Measurements from ENCODE around the gene NUDT9. TPM values are rescaled to one million over a fixed set of nuclear protein-coding genes. Genes with fewer than 3 reads are reported as not detected.
"Not testable (repeated sequence)": the region's sequence is repeated elsewhere in the genome, so short reads cannot be mapped to it uniquely, and the experiment has no call there.

The NUDT9 gene
- total RNA-seq, 1 experiment from 2014 or later, result 9.1 TPM

DNA sequence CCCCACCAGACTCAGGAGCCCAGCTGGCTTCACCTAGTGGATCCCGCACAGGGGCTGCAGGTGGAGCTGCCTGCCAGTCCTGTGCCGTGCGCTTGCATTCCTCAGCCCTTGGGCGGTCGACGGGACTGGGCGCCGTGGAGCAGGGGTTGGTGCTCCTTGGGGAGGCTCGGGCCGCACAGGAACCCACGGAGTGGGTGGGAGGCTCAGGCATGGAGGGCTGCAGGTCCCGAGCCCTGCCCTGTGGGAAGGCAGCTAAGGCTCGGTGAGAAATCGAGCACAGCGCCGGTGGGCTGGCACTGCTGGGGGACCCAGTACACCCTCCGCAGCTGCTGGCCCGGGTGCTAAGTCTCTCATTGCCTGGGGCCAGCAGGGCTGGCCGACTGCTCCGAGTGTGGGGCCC is 26.5 kb upstream of the NUDT9 start:
- H3K36me3 ChIP-seq (replicated peaks; ENCODE audit: control insufficient read depth, insufficient read depth, low read length); H3K27me3 ChIP-seq (ENCODE audit: control insufficient read depth, insufficient read depth, low read length); H3K4me3 ChIP-seq (ENCODE audit: insufficient read depth, low read depth, low read length); DNase-seq: not testable (repeated sequence)

DNA sequence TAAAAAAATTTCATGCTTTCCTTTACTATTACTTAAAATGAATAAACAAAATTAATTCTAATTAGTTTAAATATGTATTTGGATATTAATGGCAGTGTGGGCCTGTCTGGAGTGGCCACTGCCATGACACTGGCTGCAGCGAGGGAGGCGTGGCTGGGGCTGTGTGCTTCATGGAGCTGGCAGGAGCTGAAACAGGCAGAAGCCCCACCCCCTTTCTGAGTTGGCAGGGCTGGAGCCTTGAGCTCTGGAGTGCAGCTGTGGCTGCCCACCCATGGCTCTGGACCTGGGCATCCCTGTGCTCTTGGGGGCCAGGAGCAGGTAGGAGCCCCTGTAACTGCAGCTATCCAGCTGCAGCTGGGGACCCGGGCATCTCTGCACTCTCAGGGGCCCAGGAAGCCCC is 23.2 kb upstream of the NUDT9 start:
- peak; percentile 56 for DNase-seq
- Histone ChIP-seq H3K4me3 (ENCODE audit: insufficient read depth, low read depth, low read length) (no peak overlapping the region), H3K27me3 (ENCODE audit: control insufficient read depth, insufficient read depth, low read length) (no peaks in the 10 kb centered on the region), H3K36me3 (replicated peaks; ENCODE audit: control insufficient read depth, insufficient read depth, low read length) (no peaks in the 10 kb centered on the region)

DNA sequence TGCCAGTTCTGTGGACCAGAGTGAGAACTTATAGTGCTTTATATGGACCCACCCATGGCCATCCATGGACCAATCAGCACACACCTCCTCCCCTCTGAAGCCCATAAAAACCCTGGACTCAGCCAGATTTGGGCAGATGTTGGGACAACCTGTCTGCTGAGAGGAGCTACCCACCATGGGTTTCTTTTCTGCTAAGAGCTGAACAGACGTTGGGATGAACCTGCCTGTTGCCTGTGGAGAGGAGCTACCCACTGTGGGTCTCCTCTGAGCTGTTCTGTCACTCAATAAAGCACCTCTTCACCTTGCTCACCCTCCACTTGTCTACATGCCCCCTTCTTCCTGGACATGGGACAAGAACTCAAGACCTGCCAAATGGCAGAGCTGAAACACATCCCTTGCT is 22.4 kb upstream of the NUDT9 start:
- no peak overlapping the region for H3K4me3 ChIP-seq (ENCODE audit: insufficient read depth, low read depth, low read length)
- no peaks in the 10 kb centered on the region for H3K36me3 ChIP-seq (replicated peaks; ENCODE audit: control insufficient read depth, insufficient read depth, low read length)
- DNase-seq, result no peak
- no peaks in the 10 kb centered on the region for H3K27me3 ChIP-seq (ENCODE audit: control insufficient read depth, insufficient read depth, low read length)

DNA sequence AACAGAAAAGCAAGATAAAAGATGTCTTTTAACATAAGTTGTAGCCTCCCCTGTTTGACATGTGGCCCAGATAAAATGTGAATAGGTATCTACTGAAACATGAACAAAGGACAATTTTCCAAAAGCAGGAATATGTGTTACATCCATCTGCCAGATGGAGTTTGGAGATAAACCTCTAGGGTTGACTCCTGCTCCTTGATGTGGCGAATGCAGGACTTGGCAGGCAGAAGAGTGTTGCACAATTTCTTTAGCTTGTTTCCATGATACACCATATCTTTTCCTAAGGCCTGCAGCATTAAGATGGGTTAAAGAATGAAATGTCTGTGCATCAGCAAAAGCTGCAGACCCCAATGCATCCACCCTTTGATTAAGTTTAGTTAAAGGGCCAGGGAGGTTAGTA is 18.6 kb upstream of the NUDT9 start:
- H3K4me3 ChIP-seq (ENCODE audit: insufficient read depth, low read depth, low read length); H3K27me3 ChIP-seq (ENCODE audit: control insufficient read depth, insufficient read depth, low read length); DNase-seq; H3K36me3 ChIP-seq (replicated peaks; ENCODE audit: control insufficient read depth, insufficient read depth, low read length): not testable (repeated sequence)

DNA sequence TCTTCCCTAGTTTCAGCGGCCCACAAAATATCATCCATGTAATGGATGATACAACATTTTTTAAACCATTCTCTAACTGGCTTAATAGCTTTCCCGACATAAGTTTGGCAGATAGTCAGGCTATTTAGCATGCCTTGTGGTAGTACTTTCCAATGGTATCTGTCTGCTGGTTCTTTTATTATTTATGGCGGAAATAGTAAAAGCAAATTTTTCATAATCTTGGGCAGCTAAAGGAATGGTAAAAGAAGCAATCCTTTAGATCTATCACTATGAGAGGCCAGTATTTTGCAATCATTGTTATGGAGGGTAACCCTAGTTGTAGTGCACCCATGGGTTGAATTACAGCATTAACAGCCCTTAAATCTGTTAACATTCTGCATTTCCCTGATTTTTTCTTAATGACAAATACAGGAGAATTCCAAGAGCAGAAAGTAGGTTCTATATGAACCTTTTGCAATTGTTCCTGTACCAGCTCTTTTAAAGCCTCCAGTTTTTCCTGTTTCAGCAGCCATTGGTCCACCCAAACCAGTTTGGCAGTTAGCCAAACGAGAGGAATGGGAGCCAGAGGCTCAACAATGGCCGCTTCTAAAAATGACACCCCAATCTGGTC is 17.1 kb upstream of the NUDT9 start:
- no peak for DNase-seq
- Histone ChIP-seq H3K36me3 (replicated peaks; ENCODE audit: control insufficient read depth, insufficient read depth, low read length) (no peaks in the 10 kb centered on the region), H3K27me3 (ENCODE audit: control insufficient read depth, insufficient read depth, low read length) (no peaks in the 10 kb centered on the region), H3K4me3 (ENCODE audit: insufficient read depth, low read depth, low read length) (no peak overlapping the region)

DNA sequence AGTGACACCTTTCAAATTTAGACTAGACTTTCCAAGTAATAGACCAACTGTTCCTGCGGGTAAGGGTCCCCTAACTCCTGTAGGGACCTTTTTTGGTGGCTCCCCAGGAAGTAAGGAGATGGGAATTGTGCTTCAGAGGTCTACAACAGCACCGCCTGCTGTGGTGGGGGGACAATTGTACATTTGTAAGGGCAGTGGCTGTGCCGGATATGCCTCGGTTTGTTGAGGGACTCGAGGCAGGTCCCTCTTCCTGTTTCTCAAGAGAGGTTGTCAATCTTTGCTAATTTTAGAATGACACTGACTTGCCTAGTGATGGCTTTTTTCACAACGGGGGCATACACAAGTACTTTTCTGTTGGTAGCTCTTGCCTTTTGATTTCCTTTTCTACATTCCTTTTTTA is 15.9 kb upstream of the NUDT9 start:
- no peak for DNase-seq
- Histone ChIP-seq H3K4me3 (ENCODE audit: insufficient read depth, low read depth, low read length) (no peak overlapping the region), H3K27me3 (ENCODE audit: control insufficient read depth, insufficient read depth, low read length) (no peaks in the 10 kb centered on the region), H3K36me3 (replicated peaks; ENCODE audit: control insufficient read depth, insufficient read depth, low read length) (no peaks in the 10 kb centered on the region)

DNA sequence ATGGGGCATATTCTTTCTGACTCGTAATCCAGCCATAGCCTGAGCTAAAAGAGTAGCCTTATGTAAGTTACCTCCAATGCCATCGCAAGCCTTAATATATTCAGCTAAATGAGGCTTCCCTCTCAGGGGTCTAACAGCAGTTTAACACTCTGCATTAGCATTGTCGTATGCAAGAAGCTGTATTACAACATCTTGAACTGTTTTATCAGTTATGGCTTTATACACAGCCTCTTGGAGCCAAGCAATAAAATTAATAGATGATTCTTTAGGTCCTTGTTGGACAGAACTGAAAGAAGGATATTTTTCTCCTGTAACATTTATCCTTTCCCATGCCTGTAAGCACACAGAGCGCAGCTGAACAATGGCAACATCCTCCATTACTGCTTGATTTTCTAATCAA is 15.5 kb upstream of the NUDT9 start:
- H3K27me3 ChIP-seq (ENCODE audit: control insufficient read depth, insufficient read depth, low read length); H3K4me3 ChIP-seq (ENCODE audit: insufficient read depth, low read depth, low read length); DNase-seq; H3K36me3 ChIP-seq (replicated peaks; ENCODE audit: control insufficient read depth, insufficient read depth, low read length): not testable (repeated sequence)

DNA sequence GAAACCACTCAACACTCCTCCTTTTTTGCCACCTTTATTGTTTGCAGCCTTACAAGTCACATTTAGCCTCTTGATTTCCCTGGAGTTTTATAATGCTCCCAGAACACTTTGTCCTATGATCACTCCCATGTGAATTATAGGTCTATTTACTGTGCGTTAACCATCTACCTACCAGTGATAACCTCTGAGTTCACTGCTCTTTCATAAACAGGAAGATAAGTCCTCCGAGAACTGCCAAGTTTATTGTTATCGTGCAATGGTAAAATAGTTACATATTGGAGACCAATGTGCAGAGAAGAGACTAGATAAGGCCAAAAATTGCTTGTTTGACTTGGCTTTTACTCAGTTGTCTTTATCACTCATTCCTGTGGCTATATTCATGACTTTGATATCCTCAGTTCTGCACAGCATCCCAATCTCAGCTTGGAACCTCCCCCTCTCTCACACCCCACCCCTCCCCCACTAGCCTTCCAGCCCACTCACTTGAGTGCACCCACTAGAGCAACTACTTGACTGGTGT is 12.9 kb upstream of the NUDT9 start:
- no peak for DNase-seq
- Histone ChIP-seq H3K36me3 (replicated peaks; ENCODE audit: control insufficient read depth, insufficient read depth, low read length) (no peaks in the 10 kb centered on the region), H3K4me3 (ENCODE audit: insufficient read depth, low read depth, low read length) (no peak overlapping the region), H3K27me3 (ENCODE audit: control insufficient read depth, insufficient read depth, low read length) (no peaks in the 10 kb centered on the region)

DNA sequence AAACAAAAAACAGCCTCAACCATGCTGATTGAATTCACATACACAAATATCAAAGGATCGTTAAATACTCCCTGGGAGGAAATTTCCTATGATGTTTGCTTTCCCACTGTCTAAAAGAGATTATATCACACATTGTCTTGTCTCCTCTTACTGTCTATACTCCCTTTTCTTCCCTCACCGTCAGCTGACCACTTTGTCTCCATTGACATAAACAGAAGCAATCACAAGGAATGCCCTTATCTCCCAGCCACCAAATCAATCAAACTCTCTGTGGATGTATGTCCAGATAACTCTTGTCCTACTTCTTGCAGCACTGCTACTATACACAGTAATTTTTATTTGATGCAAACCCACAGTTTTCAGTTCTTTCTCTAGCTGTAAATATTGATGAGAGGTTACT is 12.2 kb upstream of the NUDT9 start:
- Histone ChIP-seq H3K36me3 (replicated peaks; ENCODE audit: control insufficient read depth, insufficient read depth, low read length) (no peaks in the 10 kb centered on the region), H3K4me3 (ENCODE audit: insufficient read depth, low read depth, low read length) (no peak overlapping the region), H3K27me3 (ENCODE audit: control insufficient read depth, insufficient read depth, low read length) (no peaks in the 10 kb centered on the region)
- no peak for DNase-seq

DNA sequence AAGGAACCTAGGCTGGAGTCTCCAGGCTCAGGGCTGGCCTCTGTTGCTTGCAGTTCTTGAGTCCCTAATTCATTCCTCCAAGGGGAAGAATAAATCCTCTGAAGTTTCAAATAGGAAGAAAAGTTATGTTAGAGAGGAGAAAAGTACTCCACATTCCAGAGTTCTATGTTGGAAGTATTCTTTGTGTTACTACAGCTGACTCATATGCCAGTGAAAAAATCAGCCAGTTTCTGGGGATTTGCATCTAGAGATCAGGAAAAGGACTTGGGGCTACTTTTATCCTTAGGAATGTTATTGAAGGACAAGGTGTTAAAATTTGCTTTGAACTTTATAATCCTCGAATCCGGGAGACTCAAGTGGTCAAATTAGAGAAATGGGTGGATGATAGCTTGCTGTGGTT is 11.7 kb upstream of the NUDT9 start:
- Histone ChIP-seq H3K27me3 (ENCODE audit: control insufficient read depth, insufficient read depth, low read length) (no peaks in the 10 kb centered on the region), H3K36me3 (replicated peaks; ENCODE audit: control insufficient read depth, insufficient read depth, low read length) (no peaks in the 10 kb centered on the region), H3K4me3 (ENCODE audit: insufficient read depth, low read depth, low read length) (no peak overlapping the region)
- DNase-seq, result no peak

DNA sequence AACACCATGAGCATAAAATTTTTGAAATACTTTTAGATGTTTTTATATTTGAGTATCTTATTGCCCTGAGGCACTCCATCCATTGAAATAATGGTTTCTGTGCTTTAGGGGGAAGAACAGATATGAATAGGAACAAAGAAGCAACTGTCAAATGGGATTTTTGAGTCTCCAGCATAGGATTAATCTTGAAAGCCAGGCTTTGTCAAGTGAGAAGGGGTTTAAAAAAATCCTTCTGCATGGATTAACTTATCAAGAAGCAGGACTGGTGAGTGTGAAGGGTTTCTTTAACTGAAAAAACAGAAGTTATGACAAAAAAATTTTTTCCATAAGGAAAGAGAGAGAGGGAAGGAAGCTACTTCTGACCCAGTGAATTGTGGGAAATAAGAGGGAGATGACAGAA is 7.6 kb upstream of the NUDT9 start:
- no peak for DNase-seq
- no peak overlapping the region for H3K4me3 ChIP-seq (ENCODE audit: insufficient read depth, low read depth, low read length)
- H3K27me3 ChIP-seq (ENCODE audit: control insufficient read depth, insufficient read depth, low read length), result no peaks in the 10 kb centered on the region
- no peaks in the 10 kb centered on the region for H3K36me3 ChIP-seq (replicated peaks; ENCODE audit: control insufficient read depth, insufficient read depth, low read length)

DNA sequence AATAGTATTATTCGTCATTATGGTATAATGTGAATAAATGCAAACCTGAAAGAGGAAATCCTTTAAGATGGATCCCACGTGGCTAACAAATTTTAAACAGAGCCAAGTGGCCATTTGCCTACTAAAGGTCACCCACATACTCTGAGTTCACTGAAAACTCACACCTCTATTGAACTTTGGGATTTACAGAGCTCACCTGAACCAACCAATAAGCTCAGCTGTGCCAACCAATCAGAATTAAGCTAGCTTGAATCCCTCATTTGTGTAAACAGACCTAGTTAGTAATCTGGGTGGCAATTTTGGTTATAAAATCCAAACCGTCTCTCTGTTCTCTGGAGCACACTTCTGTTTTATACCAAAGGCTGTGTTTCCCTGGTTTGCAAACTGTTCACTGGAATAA is 5.4 kb upstream of the NUDT9 start:
- Histone ChIP-seq H3K36me3 (replicated peaks; ENCODE audit: control insufficient read depth, insufficient read depth, low read length) (no peaks in the 10 kb centered on the region), H3K4me3 (ENCODE audit: insufficient read depth, low read depth, low read length) (no peak overlapping the region), H3K27me3 (ENCODE audit: control insufficient read depth, insufficient read depth, low read length) (no peaks in the 10 kb centered on the region)
- DNase-seq, result no peak

DNA sequence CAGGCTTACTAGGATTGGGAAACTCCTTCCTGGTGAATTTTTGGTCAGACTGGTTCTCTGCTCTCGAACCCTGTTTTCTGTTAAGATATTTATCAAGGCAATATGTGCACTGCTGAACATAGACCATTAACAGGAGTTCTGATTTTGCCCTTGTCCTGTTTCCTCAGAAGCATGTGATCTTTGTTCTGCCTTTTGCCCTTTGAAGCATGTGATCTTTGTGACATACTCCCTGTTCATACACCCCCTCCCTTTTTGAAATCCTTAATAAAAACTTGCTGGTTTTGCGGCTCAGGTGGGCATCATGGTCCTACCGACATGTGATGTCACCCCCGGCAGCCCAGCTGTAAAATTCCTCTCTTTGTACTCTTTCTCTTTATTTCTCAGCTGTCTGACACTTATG is 4.0 kb upstream of the NUDT9 start:
- not testable (repeated sequence) for H3K27me3 ChIP-seq (ENCODE audit: control insufficient read depth, insufficient read depth, low read length); H3K4me3 ChIP-seq (ENCODE audit: insufficient read depth, low read depth, low read length); DNase-seq; H3K36me3 ChIP-seq (replicated peaks; ENCODE audit: control insufficient read depth, insufficient read depth, low read length)

DNA sequence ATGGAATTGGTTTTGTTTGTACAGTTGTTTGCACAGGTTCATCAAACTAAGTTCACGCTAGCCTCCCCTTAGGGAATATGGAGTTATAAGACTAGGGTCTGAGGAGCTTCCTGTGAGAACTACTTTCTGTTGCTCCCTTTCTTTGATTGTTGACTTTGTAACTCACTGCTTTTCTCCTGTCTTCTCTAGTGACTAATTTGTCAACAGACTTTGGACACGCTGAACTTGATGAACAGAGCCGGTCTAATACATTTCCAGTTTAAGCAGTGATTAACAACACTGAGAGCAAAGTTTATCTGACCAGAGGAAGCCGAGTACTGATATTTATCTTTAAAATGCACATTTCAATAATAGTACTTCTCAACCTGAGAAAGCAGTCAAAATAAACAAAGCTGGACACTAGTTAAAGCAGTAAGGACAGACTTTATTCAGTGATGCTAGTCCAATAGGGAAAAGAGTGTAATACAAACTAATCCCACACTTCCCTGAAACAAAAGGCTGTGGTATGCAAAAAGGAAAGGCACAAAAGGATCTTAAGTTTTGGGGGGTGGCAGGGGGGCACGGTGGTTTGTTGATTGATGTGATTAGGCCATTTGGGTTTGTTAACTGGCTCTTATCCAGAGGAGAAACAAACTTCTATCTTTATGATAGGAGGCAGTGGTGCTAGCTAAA is 2.7 kb upstream of the NUDT9 start:
- H3K27me3 ChIP-seq (ENCODE audit: control insufficient read depth, insufficient read depth, low read length), result no peaks in the 10 kb centered on the region
- H3K4me3 ChIP-seq (ENCODE audit: insufficient read depth, low read depth, low read length), result no peak overlapping the region
- DNase-seq, result no peak
- no peaks in the 10 kb centered on the region for H3K36me3 ChIP-seq (replicated peaks; ENCODE audit: control insufficient read depth, insufficient read depth, low read length)

DNA sequence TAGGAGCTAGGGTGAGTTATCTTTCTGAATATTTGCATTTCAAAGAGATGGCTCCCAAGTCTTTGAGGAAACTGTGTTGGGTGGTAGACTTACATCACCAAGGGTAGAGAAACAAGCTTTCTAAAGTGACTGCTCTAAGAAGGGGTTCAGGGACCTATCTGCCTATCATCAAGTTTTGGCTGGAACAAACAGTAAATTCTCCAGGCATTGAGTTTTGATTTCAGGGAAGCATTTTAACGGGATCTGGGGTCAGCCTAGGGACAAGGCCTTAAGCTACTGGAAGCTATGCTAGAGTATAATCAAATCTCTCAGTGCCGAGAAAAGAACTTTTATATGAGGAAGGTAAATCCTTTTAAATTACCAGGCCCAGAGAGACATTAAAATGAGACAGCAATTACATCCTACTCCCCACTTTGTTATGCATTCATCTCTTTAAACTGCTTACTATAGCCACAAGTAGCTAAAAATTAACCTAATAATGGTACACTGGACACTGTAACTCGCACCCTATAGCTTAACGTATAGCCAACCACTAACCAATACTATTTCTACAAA is 2.0 kb upstream of the NUDT9 start:
- H3K36me3 ChIP-seq (replicated peaks; ENCODE audit: control insufficient read depth, insufficient read depth, low read length), result no peaks in the 10 kb centered on the region
- H3K4me3 ChIP-seq (ENCODE audit: insufficient read depth, low read depth, low read length), result no peak overlapping the region
- no peak for DNase-seq
- H3K27me3 ChIP-seq (ENCODE audit: control insufficient read depth, insufficient read depth, low read length), result no peaks in the 10 kb centered on the region
